ENCODE data around the gene TFPI. TPM values are rescaled to one million over a fixed set of nuclear protein-coding genes. Genes with fewer than 3 reads are reported as not detected.

The TFPI gene
- total and polyA plus RNA-seq, 12 donors = 12.6 to 51.0 (median 21.0) TPM

DNA sequence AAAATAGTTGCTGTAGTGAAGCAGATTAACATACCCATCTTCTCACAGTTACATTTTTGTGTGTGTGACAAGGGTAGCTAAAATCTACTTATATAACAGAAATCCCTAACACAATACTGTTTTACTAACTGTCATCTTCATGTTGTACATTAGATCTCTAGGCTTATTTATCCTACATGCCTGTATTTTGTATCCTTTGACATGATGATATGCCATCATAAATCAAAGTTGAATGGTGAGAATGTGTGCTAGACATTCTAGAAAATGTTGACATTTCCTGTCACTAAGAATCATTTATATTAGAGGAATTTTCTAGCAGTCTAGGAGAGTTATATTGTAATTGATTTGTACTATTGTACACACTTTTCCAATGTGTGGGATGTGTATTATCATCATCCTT, 84.7 kb downstream of the TFPI start:
- no peak for DNase-seq
- intact Hi-C loops (cut with DNase I) = no loop called here
- peaks cover 0 to 37% (median 0%) of the 10 kb centered on the region in 9 donors for H3K36me3 ChIP-seq

DNA sequence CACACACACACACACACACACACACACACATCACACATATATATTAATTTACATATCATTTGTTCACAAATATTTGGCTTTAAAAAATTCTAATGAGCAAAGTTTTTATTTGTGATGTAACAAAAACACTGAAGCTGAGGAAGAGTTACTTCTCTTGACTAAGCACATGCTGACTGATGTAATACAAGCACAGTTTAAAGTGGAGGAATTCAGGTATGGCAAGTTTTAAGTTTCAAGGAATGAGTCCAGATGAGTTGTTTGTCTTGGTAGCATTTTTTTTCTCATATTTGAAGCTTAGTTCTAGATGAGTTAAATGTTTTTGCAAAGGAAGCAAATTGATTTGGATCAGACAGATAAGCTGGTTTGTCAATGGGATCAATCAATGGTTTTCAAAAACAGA, 86.0 kb downstream of the TFPI start:
- intact Hi-C loops (cut with DNase I) = no loop called here
- DNase-seq (no peak), ATAC-seq (no peak)
- Histone ChIP-seq H3K27me3 (no peaks in the 10 kb centered on the region), H3K4me1 (no peaks in the 10 kb centered on the region), H3K4me3 (no peak overlapping the region), H3K9me3 (no peaks in the 10 kb centered on the region), H3K27ac (no peak overlapping the region), H3K36me3 (peaks cover 0 to 29% (median 0%) of the 10 kb centered on the region in 9 donors)
- TF ChIP-seq, protein P1, sequence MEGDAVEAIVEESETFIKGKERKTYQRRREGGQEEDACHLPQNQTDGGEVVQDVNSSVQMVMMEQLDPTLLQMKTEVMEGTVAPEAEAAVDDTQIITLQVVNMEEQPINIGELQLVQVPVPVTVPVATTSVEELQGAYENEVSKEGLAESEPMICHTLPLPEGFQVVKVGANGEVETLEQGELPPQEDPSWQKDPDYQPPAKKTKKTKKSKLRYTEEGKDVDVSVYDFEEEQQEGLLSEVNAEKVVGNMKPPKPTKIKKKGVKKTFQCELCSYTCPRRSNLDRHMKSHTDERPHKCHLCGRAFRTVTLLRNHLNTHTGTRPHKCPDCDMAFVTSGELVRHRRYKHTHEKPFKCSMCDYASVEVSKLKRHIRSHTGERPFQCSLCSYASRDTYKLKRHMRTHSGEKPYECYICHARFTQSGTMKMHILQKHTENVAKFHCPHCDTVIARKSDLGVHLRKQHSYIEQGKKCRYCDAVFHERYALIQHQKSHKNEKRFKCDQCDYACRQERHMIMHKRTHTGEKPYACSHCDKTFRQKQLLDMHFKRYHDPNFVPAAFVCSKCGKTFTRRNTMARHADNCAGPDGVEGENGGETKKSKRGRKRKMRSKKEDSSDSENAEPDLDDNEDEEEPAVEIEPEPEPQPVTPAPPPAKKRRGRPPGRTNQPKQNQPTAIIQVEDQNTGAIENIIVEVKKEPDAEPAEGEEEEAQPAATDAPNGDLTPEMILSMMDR (IDR thresholded peaks at IDR 0.05) = no peak

More for the DNA sequence above, 84.7 kb downstream of the TFPI start:
- ATAC-seq = no peak
- TF ChIP-seq, protein P1 (IDR thresholded peaks at IDR 0.05) = no peak
- Histone ChIP-seq H3K4me1 (no peaks in the 10 kb centered on the region), H3K4me3 (no peak overlapping the region), H3K9me3 (no peaks in the 10 kb centered on the region), H3K27me3 (no peaks in the 10 kb centered on the region), H3K27ac (no peak overlapping the region)

DNA sequence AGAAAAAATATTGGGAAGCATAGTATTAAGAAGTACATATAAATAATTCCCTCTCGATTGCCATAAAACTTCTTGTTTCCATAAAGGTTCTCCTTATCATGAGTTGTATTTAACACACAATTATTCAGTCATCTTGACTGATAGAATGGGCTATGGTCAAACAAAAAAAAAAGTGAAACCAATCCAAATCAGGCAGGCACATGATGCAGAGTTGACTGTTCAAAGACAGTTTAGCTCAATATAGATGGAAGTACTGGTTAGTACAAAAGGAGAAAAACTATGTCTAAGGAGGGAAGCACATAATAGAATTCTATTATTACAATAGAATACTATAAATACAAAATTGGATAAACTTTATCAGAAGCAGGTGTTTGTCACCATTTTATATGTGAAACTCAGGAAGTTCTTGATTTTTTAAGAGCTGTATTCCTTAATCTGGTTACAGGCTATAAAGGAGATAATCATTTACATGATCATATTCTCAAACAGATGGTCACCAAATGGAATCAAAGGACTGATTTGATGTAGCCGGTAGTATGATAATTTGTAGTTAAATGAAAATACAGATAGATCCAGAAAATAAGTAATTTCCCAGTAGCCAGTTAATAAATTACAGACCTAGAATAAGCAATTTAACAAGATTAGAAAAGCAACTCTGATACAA, 88.0 kb downstream of the TFPI start:
- intact Hi-C loops (cut with DNase I) = no loop called here
- ATAC-seq (no peak), DNase-seq (no peak)
- H3K27ac ChIP-seq = no peak overlapping the region
- H3K4me1 ChIP-seq = no peaks in the 10 kb centered on the region
- peaks cover 0 to 24% (median 0%) of the 10 kb centered on the region in 9 donors for H3K36me3 ChIP-seq
- WGBS, 2 donors = 84% methylated on average over 2 of the region's 2 CpGs
- H3K4me3 ChIP-seq = no peak overlapping the region
- H3K9me3 ChIP-seq = no peaks in the 10 kb centered on the region
- no peaks in the 10 kb centered on the region for H3K27me3 ChIP-seq
- TF ChIP-seq, protein P1 (IDR thresholded peaks at IDR 0.05) = no peak

DNA sequence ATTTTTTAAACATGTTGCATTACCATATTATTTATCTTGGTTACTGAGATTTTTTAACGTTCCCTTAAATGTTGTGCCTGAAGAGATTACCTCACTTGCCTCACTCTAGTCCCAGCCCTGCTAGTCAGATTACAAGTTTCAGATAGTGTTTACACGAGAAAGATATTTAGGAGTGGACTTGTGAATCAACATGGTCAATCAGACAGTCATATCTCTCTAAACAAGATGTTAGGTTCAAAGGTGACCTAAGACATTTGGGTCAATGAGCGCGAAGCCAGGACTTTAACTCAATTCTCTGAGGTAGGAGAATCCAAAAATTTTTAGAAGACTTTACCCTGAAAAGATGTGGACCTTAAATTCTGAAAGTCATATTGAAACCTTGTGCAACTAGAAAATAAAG, 91.4 kb downstream of the TFPI start:
- H3K36me3 ChIP-seq = peaks cover 0 to 19% (median 0%) of the 10 kb centered on the region in 9 donors
- H3K27me3 ChIP-seq = no peaks in the 10 kb centered on the region
- peaks cover 0 to 23% (median 7%) of the 10 kb centered on the region in 9 donors for H3K4me1 ChIP-seq
- no peak for ATAC-seq
- no peak for DNase-seq
- no peaks in the 10 kb centered on the region for H3K9me3 ChIP-seq
- TF ChIP-seq, protein P1 (IDR thresholded peaks at IDR 0.05) = no peak
- H3K27ac ChIP-seq = no peak overlapping the region
- 30 to 32% methylated on average over 4 of the region's 4 CpGs for WGBS, 2 donors
- intact Hi-C loops (cut with DNase I) = no loop called here
- H3K4me3 ChIP-seq = no peak overlapping the region
